Subcutaneous adipose tissue (tissue), 4 donors: ENCODE results near the gene COG4. TPM values are rescaled to one million over a fixed set of nuclear protein-coding genes. Genes with fewer than 3 reads are reported as not detected.

ENCODE experiments used
- CTCF ChIP-seq: fragments of 450-650 bp; IDR thresholded peaks from one replicate; pipeline ENCODE4 v1.5.1; 2016; ENCODE audit warnings: low read depth, mild to moderate bottlenecking, control low read depth, antibody characterized with exemption, moderate library complexity
- total RNA-seq, 4 donors: library from RNA; depleted of rRNA; stranded (reverse); fragments of >200 nt; gene quantifications; one replicate each; pipeline ENCODE4 v1.1.0, GENCODE V29; 2016

Gene COG4
- total RNA-seq, 4 donors from 2014 or later: 29.8 to 49.9 (median 39.9) TPM

DNA sequence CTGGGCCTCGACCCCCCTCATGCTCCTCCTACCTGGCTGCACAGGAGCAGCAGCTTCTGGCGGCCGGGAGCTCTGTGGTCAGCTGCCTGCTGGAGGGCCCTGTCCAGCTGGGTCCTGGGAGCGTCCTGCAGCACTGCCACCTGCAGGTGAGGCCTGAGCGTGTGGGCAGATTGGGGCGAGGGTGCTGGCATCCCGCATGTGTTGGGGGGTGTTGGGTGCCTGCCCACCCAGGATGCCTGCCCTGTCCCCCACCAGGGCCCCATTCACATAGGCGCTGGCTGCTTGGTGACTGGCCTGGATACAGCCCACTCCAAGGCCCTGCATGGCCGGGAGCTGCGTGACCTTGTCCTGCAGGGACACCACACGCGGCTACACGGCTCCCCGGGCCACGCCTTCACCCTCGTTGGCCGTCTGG lies 52.4 kb downstream of the COG4 start:
- no peak for TF ChIP-seq CTCF

- no peak for TF ChIP-seq CTCF
Measured at GRCh38 chr16:70470141-70470926, 53.0 kb downstream of the COG4 start.

DNA sequence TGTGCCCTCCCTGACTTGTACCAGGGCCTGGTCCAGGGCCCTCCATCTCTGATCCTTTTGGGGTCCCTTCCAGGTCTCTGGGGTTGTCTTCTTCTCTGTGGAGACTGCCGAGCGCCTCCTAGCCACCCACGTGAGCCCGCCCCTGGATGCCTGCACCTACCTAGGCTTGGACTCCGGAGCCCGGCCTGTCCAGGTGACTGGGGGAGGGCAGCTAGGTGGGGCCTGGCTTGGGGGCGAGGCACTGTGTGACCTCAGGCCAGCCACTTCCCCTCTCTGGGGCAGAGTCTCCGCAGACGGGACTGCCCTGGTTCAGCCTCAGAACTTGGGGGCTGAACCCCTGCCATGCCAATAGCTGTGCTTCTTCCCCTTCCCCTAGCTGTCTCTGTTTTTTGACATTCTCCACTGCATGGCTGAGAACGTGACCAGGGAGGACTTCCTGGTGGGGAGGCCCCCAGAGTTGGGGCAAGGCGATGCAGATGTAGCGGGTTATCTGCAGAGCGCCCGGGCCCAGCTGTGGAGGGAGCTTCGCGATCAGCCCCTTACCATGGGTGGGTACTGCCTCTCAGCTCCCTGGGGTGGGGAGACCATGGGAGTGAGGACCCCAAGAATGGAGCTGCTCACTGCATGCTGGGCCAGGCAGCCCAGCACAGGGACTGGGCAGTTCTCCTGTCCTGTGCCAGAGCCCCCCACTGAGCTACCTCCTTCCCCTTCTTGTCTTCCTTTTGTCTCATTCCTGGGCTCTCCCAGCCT lies 54.4 kb downstream of the COG4 start:
- no peak for TF ChIP-seq CTCF

DNA sequence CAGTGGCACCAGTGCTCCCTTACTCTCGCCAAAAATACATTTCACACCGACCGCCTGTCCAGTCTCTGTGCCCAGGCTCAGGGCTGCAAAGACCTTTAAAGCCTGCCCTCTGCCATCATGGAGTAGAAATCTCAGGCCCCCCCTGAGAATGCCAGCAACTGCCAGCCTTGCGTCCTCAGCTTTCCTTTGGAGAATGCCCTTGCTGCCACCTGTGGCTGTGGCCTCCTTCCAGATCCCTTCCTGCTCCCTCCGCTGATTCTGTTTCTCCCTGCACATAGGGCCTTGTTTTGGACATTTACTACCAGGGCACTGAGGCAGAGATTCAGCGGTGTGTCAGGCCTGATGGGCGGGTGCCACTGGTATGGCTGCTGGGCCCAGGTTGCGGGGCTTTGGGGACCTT lies 55.7 kb downstream of the COG4 start:
- no peak for TF ChIP-seq CTCF

DNA sequence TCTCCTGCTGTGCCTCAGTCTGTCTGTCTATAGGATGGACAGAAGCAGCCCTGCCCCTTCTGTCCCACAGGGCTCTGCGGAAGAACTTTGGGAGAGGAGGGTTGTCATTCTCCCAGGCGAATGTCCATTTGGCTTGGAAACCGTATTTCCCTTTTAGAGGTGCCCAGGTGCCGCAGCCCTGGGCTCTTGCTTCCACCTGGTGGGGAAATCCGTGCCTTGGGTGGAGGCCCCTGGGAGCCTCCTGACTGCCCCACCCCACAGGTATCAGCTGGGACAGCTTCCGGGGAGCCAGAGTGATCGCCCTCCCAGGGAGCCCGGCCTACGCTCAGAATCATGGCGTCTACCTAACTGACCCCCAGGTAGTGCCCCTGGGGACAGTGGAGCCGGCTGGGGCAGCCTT lies 56.2 kb downstream of the COG4 start:
- TF ChIP-seq CTCF: no peak

- no peak for TF ChIP-seq CTCF
Measured at GRCh38 chr16:70466805-70467076, 56.6 kb downstream of the COG4 start.

DNA sequence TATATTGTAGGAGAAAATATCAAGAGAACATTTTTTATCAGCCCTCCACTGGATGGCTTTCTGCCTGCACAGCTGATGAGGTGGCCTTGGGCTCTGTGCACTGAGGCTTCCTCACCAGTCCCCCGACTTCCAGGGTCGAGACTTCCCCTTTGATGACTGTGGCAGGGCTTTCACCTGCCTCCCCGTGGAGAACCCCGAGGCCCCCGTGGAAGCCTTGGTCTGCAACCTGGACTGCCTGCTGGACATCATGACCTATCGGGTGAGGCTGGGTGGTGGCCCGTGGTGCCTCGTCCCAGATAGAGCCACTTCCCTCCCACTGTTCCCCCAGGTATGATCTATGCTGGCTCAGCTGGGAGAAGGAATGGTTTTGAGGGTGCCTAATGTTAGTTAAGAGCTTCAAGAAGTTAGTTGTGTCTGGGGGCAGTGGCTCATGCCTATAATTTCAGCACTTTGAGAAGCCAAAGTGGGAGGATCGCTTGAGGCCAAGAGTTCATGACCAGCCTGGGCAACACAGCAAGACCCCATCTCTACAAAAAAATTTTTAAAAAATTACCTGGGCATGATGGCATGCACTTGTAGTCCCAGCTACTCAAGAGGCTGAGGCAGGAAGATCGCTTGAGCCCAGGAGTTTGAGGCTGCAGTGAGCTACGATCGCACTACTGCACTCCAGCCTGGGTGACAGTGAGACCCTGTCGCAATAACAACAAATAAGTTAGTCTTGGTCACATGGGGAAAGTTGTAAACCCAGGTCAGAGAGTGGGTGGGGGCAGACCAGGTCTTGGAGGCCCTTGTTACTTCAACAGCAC lies 57.2 kb downstream of the COG4 start:
- no peak for TF ChIP-seq CTCF
